GM18498 (cell line): ENCODE measurements around the gene OR4B1.
"Not testable (repeated sequence)": the region's sequence is repeated elsewhere in the genome, so short reads cannot be mapped to it uniquely, and the experiment has no call there.

Experiments
- ATAC-seq: cut with Tn5 transposase; IDR thresholded peaks from one replicate; pipeline ENCODE4 v1.9.1; 2021; ENCODE audit warnings: mild to moderate bottlenecking, moderate library complexity; ENCODE audit not compliant: unreplicated experiment

OR4B1 gene

GRCh38 chr11:48216510-48216909 lies at the start of gene OR4B1:
OR4B1 (plus strand) TSS chr11:48216810; CDS start chr11:48216810, 0 bp downstream.
- no peak for ATAC-seq

GRCh38 chr11:48167380-48167779 lies 49.2 kb upstream of the OR4B1 start:
- ATAC-seq = no peak

GRCh38 chr11:48168815-48169214 lies 47.8 kb upstream of the OR4B1 start:
- ATAC-seq = no peak

GRCh38 chr11:48169259-48169658 lies 47.4 kb upstream of the OR4B1 start:
- ATAC-seq = no peak

GRCh38 chr11:48169717-48170116 lies 46.9 kb upstream of the OR4B1 start:
- ATAC-seq = no peak

- no peak for ATAC-seq
Observed at GRCh38 chr11:48170241-48171233, 46.1 kb upstream of the OR4B1 start.

- ATAC-seq = peak; percentile 69
Observed at GRCh38 chr11:48172818-48173609, 43.6 kb upstream of the OR4B1 start.

GRCh38 chr11:48177661-48178060 lies 38.9 kb upstream of the OR4B1 start:
- no peak for ATAC-seq

- no peak for ATAC-seq
Observed at GRCh38 chr11:48180627-48181026, 36.0 kb upstream of the OR4B1 start.

GRCh38 chr11:48182860-48183526 lies 33.6 kb upstream of the OR4B1 start:
- ATAC-seq = no peak

GRCh38 chr11:48184452-48184851 lies 32.2 kb upstream of the OR4B1 start:
- ATAC-seq = no peak

- not testable (repeated sequence) for ATAC-seq
Observed at GRCh38 chr11:48190906-48191654, 25.5 kb upstream of the OR4B1 start.

- no peak for ATAC-seq
Observed at GRCh38 chr11:48193876-48194275, 22.7 kb upstream of the OR4B1 start.

GRCh38 chr11:48207881-48208280 lies 8.7 kb upstream of the OR4B1 start:
- ATAC-seq = no peak

- no peak for ATAC-seq
Observed at GRCh38 chr11:48210052-48210451, 6.6 kb upstream of the OR4B1 start.

GRCh38 chr11:48228761-48229160 lies 12.2 kb downstream of the OR4B1 start:
- no peak for ATAC-seq

GRCh38 chr11:48230057-48230456 lies 13.4 kb downstream of the OR4B1 start:
- ATAC-seq = not testable (repeated sequence)

- ATAC-seq = no peak
Observed at GRCh38 chr11:48237727-48238126, 21.1 kb downstream of the OR4B1 start.

- ATAC-seq = no peak
Observed at GRCh38 chr11:48242501-48242900, 25.9 kb downstream of the OR4B1 start.

GRCh38 chr11:48244804-48245203 lies 28.2 kb downstream of the OR4B1 start, which contains the start of gene OR4X2:
OR4X2 (plus strand) TSS chr11:48245104; CDS start chr11:48245104, 0 bp downstream.
- no peak for ATAC-seq
